H1 (cell line): ENCODE results near the gene ACTG1. TPM values are rescaled to one million over a fixed set of nuclear protein-coding genes. Genes with fewer than 3 reads are reported as not detected.

Experiments
- SAP30 ChIP-seq: fragments of 300-600 bp; sonication (generic); IDR thresholded peaks from 2 replicates; pipeline ENCODE4 v1.7.1; 2012; ENCODE audit warnings: low read length, moderate library complexity, mild to moderate bottlenecking, inconsistent platforms; ENCODE audit not compliant: insufficient read depth, insufficient replicate concordance
- polyA plus RNA-seq, 7 experiments: library from polyadenylated mRNA; depleted of rRNA in 3 of 7; stranded (reverse) in 5 of 7; unstranded in 2 of 7; fragments of >200 nt in 5 of 7; fragments of 200-250 nt in 2 of 7; gene quantifications; 1 replicate in 5 of 7; 2 replicates in 1 of 7; 4 replicates in 1 of 7; pipeline versions ENCODE4 v1.2.1 to v1.2.3, GENCODE V29; 2011 to 2013; ENCODE audit warnings: missing spikeins in 2 of 7, mixed read lengths in 2 of 7
- total RNA-seq: library from RNA; stranded (reverse); fragmentation: NEBNext Ultra II Directional; extraction: Animal tissue kit (Norgen Biotek cat#: 25700); gene quantifications from 2 replicates; pipeline ENCODE4 v1.2.1, GENCODE V29; 2021

Gene ACTG1
- total and polyA plus RNA-seq, 2 of the 8 experiments (the other 6 are each of a cell fraction or from before 2014, with no cell fraction given): 3,535 to 5,010 TPM

- TF ChIP-seq SAP30: no peak
Observed at GRCh38 chr17:81533339-81534141, 20.9 kb upstream of the ACTG1 start (continued).
